Endothelial cell of umbilical vein (primary cell): Measurements from ENCODE around the gene KIF23. TPM values are rescaled to one million over a fixed set of nuclear protein-coding genes. Genes with fewer than 3 reads are reported as not detected.

Source experiments
- BruUV-seq: library from RNA; stranded (reverse); fragments of 400-500 nt; replicated peaks from 2 replicates; lab custom pipeline; 2021; lab: Mats Ljungman, UMichigan
- CTCF ChIA-PET: fragments of 300-600, 350-600 bp; sonication (Branson Sonifier 250); formaldehyde crosslinking; loops from one replicate; lab custom pipeline; 2021; ENCODE audit warnings: antibody characterized with exemption, inconsistent platforms; lab: Charles Lee
- POLR2A ChIA-PET: fragments of 300-600, 350-600 bp; sonication (Branson Sonifier 250); formaldehyde crosslinking; loops from one replicate; lab custom pipeline; 2021; ENCODE audit warnings: antibody characterized with exemption, inconsistent platforms; lab: Charles Lee
- DNase-seq: peaks from one replicate; pipeline ENCODE4 v3.0.0-alpha.2; 2011; ENCODE audit warnings: low read depth, low spot score
- FAIRE-seq: peaks from 2 replicates; lab custom pipeline; 2011; peaks lifted over from hg19 to GRCh38; lab: Jason Lieb, UNC
- H2AFZ ChIP-seq: 2 replicates; pipeline ENCODE4 v1.6.0; 2012; ENCODE audit warnings: low read depth, low read length, control low read depth, inconsistent platforms
- H3K27ac ChIP-seq: 2 replicates; pipeline ENCODE4 v1.5.1; 2011; ENCODE audit warnings: low read depth, mild to moderate bottlenecking, control low read depth, low read length, moderate library complexity; ENCODE audit not compliant: insufficient read depth
- H3K27me3 ChIP-seq, 2 experiments: 2 replicates each; pipeline versions ENCODE4 v1.6.0 to v1.6.1; 2011; ENCODE audit warnings: low read length in 2 of 2, mixed read lengths in 1 of 2; ENCODE audit not compliant: control insufficient read depth in 2 of 2, insufficient read depth in 2 of 2
- H3K36me3 ChIP-seq, 2 experiments: 2 replicates in 1 of 2; 3 replicates in 1 of 2; pipeline ENCODE4 v1.5.1; 2011; ENCODE audit warnings: low read length in 2 of 2, mild to moderate bottlenecking in 1 of 2, moderate library complexity in 1 of 2; ENCODE audit not compliant: control insufficient read depth in 2 of 2, insufficient read depth in 2 of 2; ENCODE audit errors: extremely low read depth in 1 of 2
- H3K4me1 ChIP-seq: 3 replicates; pipeline ENCODE4 v1.5.1; 2011; ENCODE audit warnings: mild to moderate bottlenecking, low read length; ENCODE audit not compliant: control insufficient read depth, insufficient read depth; ENCODE audit errors: extremely low read depth
- H3K4me2 ChIP-seq: 2 replicates; pipeline ENCODE4 v1.6.1; 2011; ENCODE audit warnings: low read length, control low read depth, mixed read lengths; ENCODE audit not compliant: insufficient read depth
- H3K4me3 ChIP-seq, 3 experiments: fragments of 200-600 bp in 1 of 3; sonication (generic), shearing (Covaris generic) in 1 of 3; replicated peaks in 1 of 3; 2 replicates each; pipeline ENCODE4 v1.5.1; 2011 to 2016; ENCODE audit warnings: control low read depth in 3 of 3, low read length in 3 of 3, mild to moderate bottlenecking in 2 of 3, inconsistent platforms in 1 of 3, low read depth in 1 of 3, moderate library complexity in 1 of 3; ENCODE audit not compliant: insufficient read depth in 1 of 3
- H3K79me2 ChIP-seq: 2 replicates; pipeline ENCODE4 v1.6.0; 2012; ENCODE audit warnings: low read length, inconsistent platforms; ENCODE audit not compliant: control insufficient read depth, insufficient read depth
- H3K9ac ChIP-seq: replicated peaks from 2 replicates; pipeline ENCODE3; 2011; ENCODE audit warnings: low read length, control low read depth; ENCODE audit not compliant: insufficient read depth; ENCODE audit errors: extremely low read depth
- H3K9me1 ChIP-seq: replicated peaks from 3 replicates; pipeline ENCODE4 v1.6.0; 2011; ENCODE audit warnings: mild to moderate bottlenecking, low read length; ENCODE audit not compliant: control insufficient read depth, insufficient read depth; ENCODE audit errors: extremely low read depth
- H3K9me3 ChIP-seq: replicated peaks from 2 replicates; pipeline ENCODE4 v1.5.1; 2012; ENCODE audit warnings: low read length, inconsistent platforms; ENCODE audit not compliant: control insufficient read depth, insufficient read depth
- H4K20me1 ChIP-seq: replicated peaks from 2 replicates; pipeline ENCODE3; 2011; ENCODE audit warnings: mild to moderate bottlenecking, low read length; ENCODE audit not compliant: control insufficient read depth, insufficient read depth; ENCODE audit errors: extremely low read depth
- CTCF ChIP-seq, 2 donors: IDR thresholded peaks; 1 replicate in 1 of 2; 2 replicates in 1 of 2; pipeline ENCODE4 v1.5.1; 2011; ENCODE audit warnings: low read length in 2 of 2, mild to moderate bottlenecking in 2 of 2, moderate library complexity in 2 of 2, control low read depth in 1 of 2, inconsistent platforms in 1 of 2, low read depth in 1 of 2; ENCODE audit not compliant: insufficient read depth in 1 of 2; ENCODE audit errors: extremely low read depth in 1 of 2
- EZH2 ChIP-seq: IDR thresholded peaks from 2 replicates; pipeline ENCODE4 v1.6.1; 2012; ENCODE audit warnings: borderline replicate concordance, low read depth, mild to moderate bottlenecking, moderate library complexity, low read length, inconsistent platforms; ENCODE audit not compliant: severe bottlenecking
- FOS ChIP-seq: IDR thresholded peaks from 2 replicates; pipeline ENCODE4 v1.6.1; 2011; ENCODE audit warnings: mild to moderate bottlenecking, low read length, moderate library complexity, borderline replicate concordance; ENCODE audit not compliant: insufficient read depth
- GATA2 ChIP-seq: IDR thresholded peaks from 2 replicates; pipeline ENCODE4 v1.7.0; 2011; ENCODE audit warnings: low read depth, mild to moderate bottlenecking, moderate library complexity, mixed read lengths, low read length; ENCODE audit not compliant: insufficient read length, insufficient read depth
- JUN ChIP-seq: IDR thresholded peaks from 2 replicates; pipeline ENCODE4 v1.6.1; 2011; ENCODE audit warnings: borderline replicate concordance, low read depth; ENCODE audit not compliant: insufficient read length, insufficient read depth
- MAX ChIP-seq: IDR thresholded peaks from 2 replicates; pipeline ENCODE4 v1.6.1; 2011; ENCODE audit not compliant: insufficient read depth, insufficient read length
- MYC ChIP-seq: IDR thresholded peaks from one replicate; pipeline ENCODE4 v1.6.1; 2011; ENCODE audit warnings: mild to moderate bottlenecking, low read depth, low read length
- POLR2A ChIP-seq: IDR thresholded peaks from 2 replicates; pipeline ENCODE4 v1.6.1; 2012; ENCODE audit warnings: low read depth, mild to moderate bottlenecking, control low read depth, low read length
- POLR2AphosphoS5 ChIP-seq: IDR thresholded peaks from 2 replicates; pipeline ENCODE4 v1.6.1; 2012; ENCODE audit warnings: low read depth, mild to moderate bottlenecking, control low read depth, low read length, moderate library complexity; ENCODE audit not compliant: insufficient read depth
- dilution Hi-C: fragments of 300-500 bp; cut with MboI; formaldehyde crosslinking; loops from one replicate; pipeline ENCODE4 v1.15.0; 2019; ENCODE audit warnings: low sequenced_read_pairs; ENCODE audit not compliant: extremely low pct_ligation_motif_present
- intact Hi-C: fragments of 100-400 bp; cut with micrococcal nuclease; formaldehyde crosslinking; loops from one replicate; pipeline ENCODE4 v1.10.0; 2022
- polyA plus RNA-seq, 4 experiments: library from polyadenylated mRNA; depleted of rRNA in 3 of 4; stranded (reverse) in 3 of 4; unstranded in 1 of 4; fragments of >200 nt; gene quantifications; 2 replicates each; pipeline versions ENCODE4 v1.2.1 to v1.2.3, GENCODE V29; 2011 to 2012; ENCODE audit warnings: missing spikeins in 1 of 4
- total RNA-seq: library from RNA; stranded (reverse); gene quantifications from 2 replicates; pipeline ENCODE4 v1.2.3, GENCODE V29; 2021

The KIF23 gene
- total and polyA plus RNA-seq, 2 donors (not counting 3 experiments of a cell fraction or from before 2014, with no cell fraction given), result 25.4 to 64.7 TPM

GRCh38 chr15:69460481-69460880 is 46.3 kb downstream of the KIF23 start:
- H3K79me2 ChIP-seq, result peaks cover 3% of the 10 kb centered on the region
- no peak for FAIRE-seq
- no peaks in the 10 kb centered on the region for H3K9me3 ChIP-seq
- H4K20me1 ChIP-seq, result no peaks in the 10 kb centered on the region
- H3K4me1 ChIP-seq, result peaks cover 8% of the 10 kb centered on the region
- ChIA-PET CTCF (no interaction called here), POLR2A (no interaction called here)
- no peak overlapping the region for H3K27ac ChIP-seq
- no peak overlapping the region for H3K4me2 ChIP-seq
- peaks cover 9 to 10% of the 10 kb centered on the region in 2 experiments for H3K36me3 ChIP-seq
- no TSS peak for BruUV-seq
- no peak overlapping the region for H3K4me3 ChIP-seq
- dilution Hi-C loops (no loop called here), intact Hi-C loops (loop anchor here (5.0 kb wide), 1 partner anchor 637 kb away; the partner anchor contains the start of gene TLE3)
- TF ChIP-seq JUN (no peak), MYC (no peak), MAX (no peak), FOS (no peak), GATA2 (no peak), POLR2A (no peak), POLR2AphosphoS5 (no peak), EZH2 (no peak), CTCF (IDR thresholded peaks at IDR 0.05; ENCODE audit: extremely low read depth in 1 of 2, insufficient read depth in 1 of 2, low read depth in 1 of 2, low read length in 2 of 2) (no peak)
- no peak overlapping the region for H2AFZ ChIP-seq
- H3K9ac ChIP-seq, result no peak overlapping the region
- H3K9me1 ChIP-seq, result no peaks in the 10 kb centered on the region
- no peaks in the 10 kb centered on the region for H3K27me3 ChIP-seq
- no peak for DNase-seq
